Activated naive CD8-positive, alpha-beta T cell treated with anti-CD3 and anti-CD28 coated beads, Interleukin-2, amount 50 U/mL, for 16 hours (primary cell): ENCODE results near the gene CRKL.
A peak's percentile ranks its signal among the peaks of the same experiment; 100 is the strongest.
"Not testable (repeated sequence)": the region's sequence is repeated elsewhere in the genome, so short reads cannot be mapped to it uniquely, and the experiment has no call there.

Experiments used
- DNase-seq: peaks from one replicate; pipeline ENCODE4 v3.0.0-alpha.2; 2020; ENCODE audit warnings: low read depth, low spot score

Gene CRKL

GRCh38 chr22:20965888-20966855, 49.0 kb downstream of the CRKL start:
- DNase-seq, result no peak

- no peak for DNase-seq
These were observed 49.9 kb downstream of the CRKL start, which contains the start of gene AIFM3 for GRCh38 chr22:20966883-20967696. AIFM3 (plus strand) TSS chr22:20967255; CDS start chr22:20967945, 690 bp downstream.

DNA sequence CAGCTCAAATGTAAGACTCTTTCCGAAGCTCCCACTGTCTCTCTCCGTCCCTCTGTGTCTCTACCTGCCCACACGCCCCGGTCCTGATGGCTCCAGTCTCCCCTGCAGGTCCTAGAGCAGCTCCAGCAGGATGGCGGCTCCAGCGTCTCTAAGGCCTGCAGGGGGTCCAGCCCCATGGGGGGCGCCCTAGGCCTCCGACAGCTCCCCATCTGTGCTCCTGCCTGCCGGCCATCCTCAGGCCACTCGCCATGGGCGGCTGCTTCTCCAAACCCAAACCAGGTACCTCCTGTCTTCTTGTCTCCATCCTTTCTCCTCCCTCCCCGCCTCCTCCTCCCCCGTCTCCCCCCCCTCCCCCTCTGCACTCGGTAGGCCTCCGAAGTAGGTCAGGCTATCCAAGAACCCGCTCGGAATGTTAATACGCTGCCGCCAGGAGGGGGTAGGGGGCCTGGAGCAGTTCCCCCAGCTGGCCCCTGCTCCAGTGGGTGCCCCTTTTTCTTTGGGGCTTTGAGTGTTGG, 50.5 kb downstream of the CRKL start:
- no peak for DNase-seq

DNA sequence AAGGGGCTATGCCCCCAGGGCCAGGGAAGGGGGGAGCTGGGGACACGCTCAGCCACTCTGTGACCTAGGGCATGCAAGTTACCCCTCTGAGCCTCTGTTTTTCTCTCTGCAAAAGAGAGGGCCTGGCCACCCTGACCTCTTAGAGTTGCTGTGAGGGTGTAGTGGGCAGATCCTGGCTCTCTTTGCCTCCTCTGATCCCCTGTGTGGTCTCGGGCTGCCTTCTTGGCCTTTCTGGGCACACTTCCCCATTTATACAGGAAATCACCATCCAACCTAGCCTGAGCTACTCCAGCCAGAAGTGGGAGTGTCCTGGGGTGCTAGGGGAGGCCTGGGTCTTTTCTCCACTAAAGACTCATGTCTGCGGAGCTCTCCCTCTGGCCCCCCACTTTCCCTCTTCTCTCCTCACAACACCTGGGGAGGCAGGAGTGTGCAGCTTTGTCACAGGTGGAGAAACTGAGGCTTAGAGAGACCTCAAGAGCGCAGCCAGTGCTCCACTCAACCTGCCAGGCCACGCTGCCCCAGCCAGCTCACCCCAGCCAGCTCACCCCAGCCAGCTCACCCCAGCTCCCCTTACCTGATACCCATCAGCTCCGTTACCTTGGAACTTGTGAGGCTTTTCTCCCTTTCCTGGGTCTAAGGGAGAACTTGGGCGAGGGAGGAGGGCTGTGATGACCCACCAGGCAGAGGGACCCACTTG, 51.2 kb downstream of the CRKL start:
- DNase-seq, result no peak

DNA sequence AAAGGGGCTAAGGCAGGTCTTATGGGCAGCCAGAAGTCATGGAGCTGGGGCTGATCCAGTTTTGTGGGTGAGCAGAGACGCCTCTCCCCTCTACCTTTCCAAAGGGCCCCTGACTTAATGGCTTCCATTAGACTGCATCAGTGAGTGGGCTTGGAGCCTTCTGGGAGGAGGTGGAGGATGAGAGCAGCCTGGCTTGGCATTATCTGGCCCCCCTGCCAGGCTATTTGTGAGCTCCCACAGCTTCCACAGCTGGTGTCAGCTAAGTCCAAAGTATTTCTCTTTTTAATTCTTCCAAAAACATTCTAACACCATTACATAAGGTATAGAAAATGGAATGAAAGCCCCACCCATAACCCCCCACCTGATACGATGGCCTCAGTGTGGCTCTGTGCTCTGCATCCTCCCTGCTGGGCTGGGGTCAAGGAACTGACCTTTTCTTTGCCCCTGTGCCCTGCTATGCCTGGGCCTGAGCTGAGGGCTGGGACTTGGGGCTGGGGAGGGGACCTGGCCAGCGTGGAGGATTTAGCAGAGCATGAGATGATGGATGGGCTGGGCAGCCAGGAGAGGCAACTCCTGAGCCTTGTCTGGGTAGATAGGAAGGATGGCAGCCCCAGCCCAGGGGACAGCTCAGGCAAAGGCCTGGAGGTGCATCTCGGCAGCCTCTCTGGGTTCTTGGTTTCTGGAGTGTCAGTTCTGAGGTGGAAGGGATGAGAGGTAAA, 53.9 kb downstream of the CRKL start:
- DNase-seq, result no peak

GRCh38 chr22:20972014-20972694, 54.9 kb downstream of the CRKL start:
- not testable (repeated sequence) for DNase-seq

DNA sequence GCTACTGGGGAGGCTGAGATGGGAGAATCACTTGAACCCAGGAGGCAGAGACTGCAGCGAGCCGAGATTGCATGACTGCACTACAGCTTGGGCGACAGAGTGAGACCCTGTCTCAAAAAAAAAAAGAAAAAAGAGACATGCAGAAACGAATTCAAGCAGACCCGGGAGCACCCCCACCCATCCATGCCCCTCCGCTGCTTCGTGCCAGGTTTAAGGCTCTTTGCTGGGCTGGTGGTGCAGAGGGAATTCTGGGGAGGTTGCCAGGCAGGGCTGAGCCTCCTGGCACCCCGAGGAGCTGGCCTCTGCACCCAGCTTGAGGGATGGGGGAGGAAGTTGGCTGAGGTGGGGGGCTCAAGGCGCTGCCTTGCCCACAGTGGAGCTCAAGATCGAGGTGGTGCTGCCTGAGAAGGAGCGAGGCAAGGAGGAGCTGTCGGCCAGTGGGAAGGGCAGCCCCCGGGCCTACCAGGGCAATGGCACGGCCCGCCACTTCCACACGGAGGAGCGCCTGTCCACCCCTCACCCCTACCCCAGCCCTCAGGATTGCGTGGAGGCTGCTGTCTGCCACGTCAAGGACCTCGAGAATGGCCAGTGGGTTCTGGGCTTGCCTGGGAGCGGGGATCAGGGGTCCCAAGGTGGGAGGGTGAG, 55.8 kb downstream of the CRKL start:
- DNase-seq, result no peak

DNA sequence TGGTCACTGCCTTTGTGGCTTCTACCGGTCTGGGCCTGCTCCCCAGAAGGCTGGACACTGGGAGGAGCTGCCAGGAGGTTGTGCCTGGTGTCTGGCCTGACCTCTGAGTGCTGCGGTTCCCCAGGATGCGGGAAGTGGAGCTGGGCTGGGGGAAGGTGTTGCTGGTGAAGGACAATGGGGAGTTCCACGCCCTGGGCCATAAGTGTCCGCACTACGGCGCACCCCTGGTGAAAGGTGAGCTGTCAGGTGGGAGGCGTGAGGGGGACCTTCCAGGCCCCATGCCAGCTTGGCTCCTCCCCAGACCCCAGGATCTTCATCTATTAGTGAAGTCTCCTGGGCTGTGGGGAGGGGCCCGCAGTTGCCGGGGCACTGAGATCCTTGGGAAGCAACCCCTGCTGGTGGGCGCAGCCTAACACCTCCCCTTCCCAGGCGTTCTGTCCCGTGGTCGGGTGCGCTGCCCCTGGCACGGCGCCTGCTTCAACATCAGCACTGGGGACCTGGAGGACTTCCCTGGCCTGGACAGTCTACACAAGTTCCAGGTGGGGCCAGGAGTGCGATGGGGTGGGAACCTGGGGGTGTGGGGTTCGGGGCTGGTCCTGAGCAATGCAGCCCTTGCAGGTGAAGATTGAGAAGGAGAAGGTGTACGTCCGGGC, 56.6 kb downstream of the CRKL start:
- no peak for DNase-seq

- no peak for DNase-seq
These were observed 57.2 kb downstream of the CRKL start for GRCh38 chr22:20974336-20974955.

- no peak for DNase-seq
These were observed 58.5 kb downstream of the CRKL start for GRCh38 chr22:20975541-20976290.

DNA sequence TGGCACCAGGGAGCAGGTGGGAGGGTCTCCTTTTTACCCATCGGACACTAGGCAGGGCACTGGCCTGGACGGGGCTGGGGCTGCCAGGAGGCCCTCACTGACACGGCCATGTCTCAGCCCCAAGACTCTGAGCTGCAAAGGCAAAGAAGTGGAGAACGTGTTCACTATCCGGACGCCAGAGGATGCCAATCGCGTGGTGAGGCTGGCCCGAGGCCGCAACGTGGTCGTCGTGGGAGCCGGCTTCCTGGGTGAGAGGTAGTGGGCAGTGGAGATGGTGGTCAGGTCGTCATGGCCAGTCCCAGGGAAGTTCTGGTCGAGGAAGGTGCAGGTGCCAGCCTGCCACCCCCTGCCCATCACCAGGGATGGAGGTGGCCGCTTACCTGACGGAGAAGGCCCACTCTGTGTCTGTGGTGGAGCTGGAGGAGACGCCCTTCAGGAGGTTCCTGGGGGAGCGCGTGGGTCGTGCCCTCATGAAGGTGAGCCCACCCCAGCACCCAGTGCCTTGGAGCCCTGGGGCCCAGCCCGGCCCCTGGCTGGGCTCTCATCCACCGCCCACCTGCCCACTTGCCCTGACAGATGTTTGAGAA, 59.2 kb downstream of the CRKL start:
- no peak for DNase-seq

- no peak for DNase-seq
These were observed 59.8 kb downstream of the CRKL start for GRCh38 chr22:20977019-20977418.

- no peak for DNase-seq
These were observed 60.4 kb downstream of the CRKL start for GRCh38 chr22:20977516-20978170.

DNA sequence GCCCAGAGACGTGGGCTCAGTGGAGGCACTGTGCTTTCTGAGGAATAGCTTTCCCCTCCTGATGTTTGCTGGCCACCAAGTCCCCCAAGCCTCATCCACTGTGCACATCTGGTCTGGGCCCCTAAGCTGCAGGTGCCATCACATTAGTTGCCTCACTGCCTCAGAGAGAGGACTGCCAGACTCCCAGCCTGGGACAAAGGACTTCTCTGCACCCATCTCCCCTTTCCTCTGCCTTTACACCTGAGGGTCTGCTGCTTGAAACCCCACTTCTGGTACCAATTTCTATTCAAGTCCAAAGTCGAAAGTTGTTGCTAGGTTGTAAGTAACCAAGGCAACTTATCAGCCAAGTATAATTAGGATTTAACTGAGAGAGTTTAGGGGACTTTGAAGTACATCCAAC, 61.2 kb downstream of the CRKL start:
- DNase-seq, result no peak

DNA sequence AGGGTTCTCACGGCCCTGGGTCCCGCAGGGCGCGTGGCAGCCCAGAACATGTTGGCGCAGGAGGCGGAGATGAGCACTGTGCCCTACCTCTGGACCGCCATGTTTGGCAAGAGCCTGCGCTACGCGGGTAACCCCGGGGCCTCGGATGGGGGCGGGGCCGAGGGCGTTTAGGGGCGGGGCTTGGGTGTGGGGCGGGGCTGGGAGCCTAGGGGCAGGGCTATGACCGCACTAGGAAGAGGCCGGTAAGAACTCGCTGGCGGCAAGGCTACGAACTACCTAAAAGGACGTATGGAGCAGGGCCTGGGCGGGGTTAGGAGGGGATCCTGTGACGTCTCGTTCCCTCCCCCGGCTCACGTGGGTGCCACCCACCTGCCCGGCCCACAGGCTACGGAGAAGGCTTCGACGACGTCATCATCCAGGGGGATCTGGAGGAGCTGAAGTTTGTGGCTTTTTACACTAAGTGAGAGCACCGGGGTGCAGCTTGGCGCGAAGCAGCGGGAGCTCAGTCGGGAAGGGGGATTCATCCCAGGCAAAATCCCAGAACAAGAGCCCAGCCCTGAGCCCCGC, 62.1 kb downstream of the CRKL start:
- DNase-seq, result peak; percentile 46

DNA sequence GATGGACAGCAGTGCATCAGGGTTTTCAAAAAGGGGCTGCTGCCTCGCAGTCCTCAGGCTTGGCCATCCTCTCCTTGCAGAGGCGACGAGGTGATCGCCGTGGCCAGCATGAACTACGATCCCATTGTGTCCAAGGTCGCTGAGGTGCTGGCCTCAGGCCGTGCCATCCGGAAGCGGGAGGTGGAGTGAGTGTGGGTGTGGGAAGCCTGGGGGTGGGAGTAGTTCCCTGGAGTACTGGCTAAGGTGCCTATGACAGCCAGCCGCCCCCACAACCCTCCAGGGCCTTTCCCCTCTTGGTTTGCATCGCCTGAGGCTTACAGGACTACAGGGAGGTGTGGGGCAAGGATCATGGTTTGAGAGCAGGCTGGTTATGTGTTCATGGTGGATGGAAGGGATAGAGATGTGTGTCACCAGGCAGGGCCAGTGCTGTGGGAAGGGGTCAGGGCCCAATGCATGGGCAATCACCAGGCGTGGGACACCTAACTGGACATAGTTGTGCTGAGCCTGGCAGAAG, 62.8 kb downstream of the CRKL start:
- no peak for DNase-seq

DNA sequence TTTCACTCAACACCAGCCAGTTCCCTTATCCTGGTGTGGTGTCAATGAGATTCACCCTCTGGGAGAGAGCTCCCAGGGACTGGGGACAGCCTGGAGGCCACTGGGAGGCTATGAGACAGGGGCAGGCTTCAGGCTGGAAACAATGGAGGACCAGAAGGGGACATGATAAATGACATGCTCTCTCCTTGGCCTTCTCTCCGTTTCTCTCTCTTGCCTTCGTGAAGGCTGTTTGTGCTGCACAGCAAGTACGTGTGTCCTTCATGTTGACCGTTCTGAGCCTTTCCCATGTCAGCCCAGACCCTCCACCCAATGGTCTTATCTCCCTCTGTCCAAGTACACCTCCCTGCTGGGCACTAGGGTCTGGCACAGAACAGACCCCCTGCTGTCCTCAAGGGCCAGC, 63.3 kb downstream of the CRKL start:
- no peak for DNase-seq
